Esophagus squamous epithelium (tissue), 5 donors: ENCODE data around the gene CMBL. TPM values are rescaled to one million over a fixed set of nuclear protein-coding genes. Genes with fewer than 3 reads are reported as not detected.

Experiments used
- DNase-seq: peaks from one replicate; lab custom pipeline; 2025; lab: John Stamatoyannopoulos, UW
- H3K27ac ChIP-seq, 4 donors: fragments of 200-600 bp; sonication (generic); one replicate each; pipeline ENCODE4 v1.5.1; 2016 to 2019; ENCODE audit warnings: mild to moderate bottlenecking in 1 of 4
- H3K27me3 ChIP-seq, 4 donors: fragments of 200-600 bp; sonication (generic); 1 replicate in 3 of 4; 2 replicates in 1 of 4; pipeline versions ENCODE4 v1.5.1 to v1.6.0; 2017 to 2021; ENCODE audit warnings: antibody characterized with exemption in 1 of 4
- H3K36me3 ChIP-seq, 3 donors: fragments of 200-600 bp; sonication (generic); one replicate each; pipeline ENCODE4 v1.5.1; 2016 to 2019
- H3K4me1 ChIP-seq, 3 donors: fragments of 200-600 bp; sonication (generic); one replicate each; pipeline ENCODE4 v1.5.1; 2017 to 2019
- H3K4me3 ChIP-seq, 4 donors: fragments of 200-600 bp; sonication (generic); 1 replicate in 3 of 4; 2 replicates in 1 of 4; pipeline ENCODE4 v1.5.1; 2016 to 2019; ENCODE audit warnings: mild to moderate bottlenecking in 2 of 4, moderate library complexity in 1 of 4
- H3K9me3 ChIP-seq, 3 donors: fragments of 200-600 bp; sonication (generic); one replicate each; pipeline ENCODE4 v1.5.1; 2016 to 2019
- POLR2A ChIP-seq, 4 donors: fragments of 450-650 bp; IDR thresholded peaks; one replicate each; pipeline ENCODE4 v1.6.1; 2017; ENCODE audit warnings: antibody characterized with exemption in 4 of 4, mild to moderate bottlenecking in 4 of 4, moderate library complexity in 3 of 4
- WGBS, 2 donors: methylation state at CpG; one replicate each; pipeline ENCODE4 v1.1.5; 2018; 5-methylcytosine and 5-hydroxymethylcytosine counted together
- intact Hi-C: fragments of 100-400 bp; cut with DNase I; formaldehyde crosslinking; loops from one replicate; pipeline ENCODE4 v1.15.0; 2022
- total RNA-seq, 4 donors: library from RNA; depleted of rRNA; stranded (reverse); fragments of >200 nt; gene quantifications; one replicate each; pipeline ENCODE4 v1.1.0, GENCODE V29; 2016
- TF ChIP-seq, protein P1 (sequence below), 6 experiments: fragments of 450-650 bp in 4 of 6; fragments of 200-600 bp in 2 of 6; sonication (generic) in 2 of 6; IDR thresholded peaks; one replicate each; pipeline ENCODE4 v1.5.1; 2016 to 2019; ENCODE audit warnings: antibody characterized with exemption in 6 of 6, mild to moderate bottlenecking in 4 of 6, moderate library complexity in 4 of 6
- donor health status: DM: yes; HTN: yes; CAD: no.

Gene CMBL
- total RNA-seq, 4 donors from 2014 or later = 1.1 to 2.1 (median 1.8) TPM

DNA sequence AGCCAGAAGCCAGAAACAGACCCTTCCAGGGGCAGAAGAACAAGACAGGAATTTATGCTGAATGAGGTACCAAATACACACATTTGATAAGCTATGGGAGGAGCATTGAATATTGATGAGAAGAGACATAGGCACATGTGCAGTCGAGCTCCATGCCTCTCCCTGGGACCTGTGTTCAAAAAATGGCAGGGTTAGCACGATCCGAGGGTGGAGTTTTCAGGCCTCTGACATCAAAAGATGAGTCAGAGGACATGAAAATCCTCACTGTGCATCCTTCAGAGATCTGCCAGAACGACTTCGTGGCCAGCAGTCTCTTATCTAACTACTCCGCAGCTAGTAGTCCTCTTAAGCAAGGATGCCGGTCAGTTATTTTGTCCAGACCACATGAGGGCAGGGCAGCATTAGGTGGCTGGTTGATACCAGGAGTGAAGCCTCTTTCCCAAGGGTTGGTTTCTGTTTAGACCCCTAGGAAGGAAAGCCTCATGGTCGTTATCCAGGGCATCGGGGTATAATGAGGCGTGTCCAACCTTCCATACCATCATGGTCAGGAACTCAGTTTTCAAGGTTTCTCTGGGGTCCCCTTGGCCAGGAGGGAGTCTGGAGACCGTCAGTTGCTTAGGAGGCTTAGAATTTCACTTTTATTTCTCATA, 11.6 kb upstream of the CMBL start:
- no peak for DNase-seq
- WGBS, 2 donors = 72 to 74% methylated on average over 11 of the region's 11 CpGs
- TF ChIP-seq, protein P1, sequence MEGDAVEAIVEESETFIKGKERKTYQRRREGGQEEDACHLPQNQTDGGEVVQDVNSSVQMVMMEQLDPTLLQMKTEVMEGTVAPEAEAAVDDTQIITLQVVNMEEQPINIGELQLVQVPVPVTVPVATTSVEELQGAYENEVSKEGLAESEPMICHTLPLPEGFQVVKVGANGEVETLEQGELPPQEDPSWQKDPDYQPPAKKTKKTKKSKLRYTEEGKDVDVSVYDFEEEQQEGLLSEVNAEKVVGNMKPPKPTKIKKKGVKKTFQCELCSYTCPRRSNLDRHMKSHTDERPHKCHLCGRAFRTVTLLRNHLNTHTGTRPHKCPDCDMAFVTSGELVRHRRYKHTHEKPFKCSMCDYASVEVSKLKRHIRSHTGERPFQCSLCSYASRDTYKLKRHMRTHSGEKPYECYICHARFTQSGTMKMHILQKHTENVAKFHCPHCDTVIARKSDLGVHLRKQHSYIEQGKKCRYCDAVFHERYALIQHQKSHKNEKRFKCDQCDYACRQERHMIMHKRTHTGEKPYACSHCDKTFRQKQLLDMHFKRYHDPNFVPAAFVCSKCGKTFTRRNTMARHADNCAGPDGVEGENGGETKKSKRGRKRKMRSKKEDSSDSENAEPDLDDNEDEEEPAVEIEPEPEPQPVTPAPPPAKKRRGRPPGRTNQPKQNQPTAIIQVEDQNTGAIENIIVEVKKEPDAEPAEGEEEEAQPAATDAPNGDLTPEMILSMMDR (IDR thresholded peaks at IDR 0.05) = no peak
- no peak for TF ChIP-seq POLR2A (IDR thresholded peaks at IDR 0.05)
- intact Hi-C loops = no loop called here
- Histone ChIP-seq H3K9me3 (no peaks in the 10 kb centered on the region), H3K36me3 (no peaks in the 10 kb centered on the region), H3K27ac (no peak overlapping the region), H3K27me3 (no peaks in the 10 kb centered on the region), H3K4me3 (no peak overlapping the region), H3K4me1 (peaks cover 0 to 2% (median 0%) of the 10 kb centered on the region in 3 donors)

DNA sequence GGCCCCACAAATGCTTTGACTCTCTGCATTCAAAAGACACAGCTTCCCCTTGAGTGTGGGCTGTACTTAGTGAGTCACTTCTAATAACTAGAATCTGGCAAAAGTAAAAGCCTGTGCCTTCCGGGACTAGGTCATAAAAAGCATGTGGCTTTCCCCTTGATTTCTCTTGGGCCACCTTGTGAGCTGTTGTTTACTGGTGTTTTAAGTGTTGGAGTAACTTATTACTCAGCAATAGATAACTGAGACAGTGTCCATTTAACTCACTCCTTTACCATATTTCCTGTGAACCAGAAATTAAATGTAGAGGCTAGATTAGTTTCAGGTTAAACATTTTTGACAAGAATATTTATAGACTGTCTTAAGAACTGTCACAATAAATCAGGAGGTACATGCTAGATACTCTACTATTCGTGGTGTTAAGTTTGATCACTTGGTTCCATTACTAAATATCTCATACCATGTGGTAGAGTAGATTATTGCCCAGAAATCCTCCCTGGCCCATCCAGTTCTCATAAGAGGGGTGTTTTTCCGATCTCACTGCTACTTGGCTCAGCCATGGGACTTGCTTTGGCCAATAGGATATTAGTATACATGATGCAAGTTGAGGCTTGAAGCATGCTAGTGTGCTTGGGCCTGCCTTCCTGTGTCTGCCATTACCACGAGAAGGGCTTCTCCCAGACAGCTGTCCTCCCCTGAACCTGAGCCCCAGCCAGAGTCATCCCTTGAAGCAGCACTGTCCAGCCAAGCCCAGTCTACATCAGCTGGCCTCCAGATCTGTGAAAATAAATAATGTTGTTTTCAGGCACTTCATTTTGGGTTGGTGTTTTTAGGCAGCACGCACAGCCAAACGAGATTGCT, 10.4 kb upstream of the CMBL start:
- Histone ChIP-seq H3K4me1 (no peaks in the 10 kb centered on the region), H3K27ac (no peak overlapping the region), H3K4me3 (no peak overlapping the region), H3K36me3 (no peaks in the 10 kb centered on the region), H3K27me3 (no peaks in the 10 kb centered on the region), H3K9me3 (no peaks in the 10 kb centered on the region)
- intact Hi-C loops = no loop called here
- DNase-seq = no peak
- WGBS, 2 donors = 73 to 79% methylated on average over 6 of the region's 6 CpGs
- TF ChIP-seq, protein P1 (IDR thresholded peaks at IDR 0.05) = no peak
- TF ChIP-seq POLR2A (IDR thresholded peaks at IDR 0.05) = no peak

DNA sequence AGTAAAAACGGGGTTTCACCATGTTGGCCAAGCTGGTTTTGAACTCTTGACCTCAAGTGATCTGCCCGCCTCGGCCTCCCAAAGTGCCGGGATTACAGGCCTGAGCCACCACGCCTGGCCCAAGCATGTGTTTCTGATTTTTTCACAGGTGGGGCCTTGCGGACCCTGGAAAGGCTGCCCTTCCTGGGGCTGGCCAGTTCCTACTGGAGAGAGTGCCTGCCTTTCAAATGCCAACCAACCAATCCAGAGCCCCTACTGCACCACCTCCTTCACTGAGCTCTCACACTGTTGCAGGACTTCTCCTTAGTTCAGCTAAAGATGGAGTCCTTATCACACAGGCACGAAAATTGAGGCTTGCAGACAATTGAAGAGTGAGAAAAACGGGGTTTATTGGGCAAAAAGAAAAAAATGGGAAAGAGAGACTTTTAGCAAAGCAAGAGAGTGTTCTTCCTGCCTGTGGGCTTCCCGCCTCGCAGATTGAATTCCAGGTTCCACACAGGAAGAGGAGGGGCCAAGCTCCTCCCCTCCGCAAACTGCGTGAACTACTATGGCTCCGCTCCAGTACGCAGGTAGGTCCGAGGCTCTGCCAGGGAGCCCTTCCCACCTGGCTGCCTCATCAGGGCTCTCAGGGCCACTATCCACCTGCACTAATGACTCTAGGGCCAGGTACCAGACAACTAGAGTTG, 8.3 kb upstream of the CMBL start:
- no peak overlapping the region for H3K27ac ChIP-seq
- TF ChIP-seq POLR2A (IDR thresholded peaks at IDR 0.05) = no peak
- TF ChIP-seq, protein P1 (IDR thresholded peaks at IDR 0.05) = no peak
- DNase-seq = no peak
- no peaks in the 10 kb centered on the region for H3K27me3 ChIP-seq
- no peaks in the 10 kb centered on the region for H3K9me3 ChIP-seq
- no peaks in the 10 kb centered on the region for H3K4me1 ChIP-seq
- intact Hi-C loops = no loop called here
- H3K4me3 ChIP-seq = no peak overlapping the region
- no peaks in the 10 kb centered on the region for H3K36me3 ChIP-seq
- WGBS, 2 donors = 83 to 96% methylated on average over 8 to 13 of the region's 15 CpGs

DNA sequence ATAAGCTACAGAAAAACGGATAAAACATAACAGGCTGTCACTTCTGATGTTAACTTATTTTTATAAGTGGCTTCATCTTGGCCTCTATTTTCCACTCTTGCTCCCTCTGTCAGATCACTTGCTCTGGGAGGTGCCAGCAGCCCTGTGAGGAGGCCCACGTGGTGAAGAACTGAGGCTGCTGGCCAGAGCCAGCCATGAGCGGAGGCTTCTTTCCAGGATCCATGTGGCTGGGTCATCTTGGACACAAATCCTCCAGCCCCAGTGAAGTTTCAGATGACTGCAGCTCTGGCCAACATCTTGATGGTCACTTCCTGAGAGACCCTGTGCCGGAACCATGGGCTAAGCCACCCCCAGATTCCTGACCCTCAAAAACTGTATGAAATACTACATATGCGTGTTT, 7.5 kb upstream of the CMBL start:
- Histone ChIP-seq H3K4me1 (peaks cover 0 to 5% (median 0%) of the 10 kb centered on the region in 3 donors), H3K4me3 (no peak overlapping the region), H3K27me3 (no peaks in the 10 kb centered on the region), H3K36me3 (no peaks in the 10 kb centered on the region), H3K9me3 (no peaks in the 10 kb centered on the region), H3K27ac (no peak overlapping the region)
- no peak for DNase-seq
- intact Hi-C loops = no loop called here
- TF ChIP-seq, protein P1 (IDR thresholded peaks at IDR 0.05) = no peak
- TF ChIP-seq POLR2A (IDR thresholded peaks at IDR 0.05) = no peak
- 87 to 94% methylated on average over 3 to 4 of the region's 5 CpGs for WGBS, 2 donors
